ENCODE measurements around the gene PTPRT.
"Not testable (repeated sequence)": the region's sequence is repeated elsewhere in the genome, so short reads cannot be mapped to it uniquely, and the experiment has no call there.

The PTPRT gene

DNA sequence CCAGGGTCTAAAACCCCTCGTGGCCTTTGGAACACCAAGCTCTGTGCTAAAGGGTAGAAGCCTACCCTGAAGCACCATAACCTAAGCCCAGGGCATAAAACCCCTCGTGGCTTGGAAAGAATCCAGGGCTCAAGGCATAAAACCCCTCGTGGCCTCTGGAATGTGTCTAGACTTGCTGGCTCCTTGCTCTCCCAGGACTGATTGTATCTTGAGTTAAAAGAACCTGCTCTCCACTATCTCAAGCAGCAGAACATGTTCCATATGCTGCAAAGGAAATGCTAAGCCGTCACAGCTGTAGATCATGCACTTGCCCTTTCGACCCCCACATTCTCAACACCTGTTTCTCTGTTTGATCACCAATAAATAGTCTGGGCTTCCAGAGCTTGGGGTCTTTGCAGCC, 288.9 kb downstream of the PTPRT start:
- not testable (repeated sequence) for DNase-seq

DNA sequence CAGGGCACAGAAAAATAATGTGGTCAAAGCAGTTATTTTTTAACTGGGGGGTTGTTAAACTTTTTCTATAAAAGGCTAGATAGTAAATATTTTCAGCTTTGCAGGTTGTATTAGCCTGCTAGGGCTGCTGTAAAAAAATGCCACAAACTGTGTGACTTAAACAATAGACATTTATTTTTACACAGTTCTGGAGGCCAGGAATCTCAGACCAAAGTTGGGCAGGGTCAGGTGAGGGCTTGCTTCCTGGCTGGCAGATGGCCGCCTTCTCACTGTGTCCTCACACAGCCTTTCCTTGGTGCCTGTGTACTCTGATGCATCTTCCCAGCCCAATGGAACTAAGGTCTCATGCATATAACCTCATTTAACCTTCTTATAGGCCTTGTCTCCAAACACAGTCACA, 294.7 kb downstream of the PTPRT start:
- no peak for DNase-seq

DNA sequence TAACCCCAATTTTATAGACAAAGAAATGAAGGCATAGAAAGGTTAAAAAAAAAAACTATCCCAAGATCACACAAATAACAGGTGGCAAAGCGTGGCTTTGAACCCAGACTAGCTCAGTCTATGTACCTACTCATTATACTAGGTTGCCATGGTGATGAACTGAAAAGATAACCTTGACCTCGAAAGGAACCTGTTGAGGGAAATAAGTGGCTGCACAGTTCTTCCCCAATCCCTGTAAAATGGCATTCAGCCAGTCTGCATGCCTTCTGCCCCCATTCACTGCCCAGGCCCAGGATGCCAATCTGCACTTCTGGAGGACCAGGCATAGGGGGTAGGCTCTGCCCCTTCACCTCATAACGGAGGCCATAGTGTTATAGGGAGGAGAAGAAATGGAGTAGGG, 295.2 kb downstream of the PTPRT start:
- no peak for DNase-seq

DNA sequence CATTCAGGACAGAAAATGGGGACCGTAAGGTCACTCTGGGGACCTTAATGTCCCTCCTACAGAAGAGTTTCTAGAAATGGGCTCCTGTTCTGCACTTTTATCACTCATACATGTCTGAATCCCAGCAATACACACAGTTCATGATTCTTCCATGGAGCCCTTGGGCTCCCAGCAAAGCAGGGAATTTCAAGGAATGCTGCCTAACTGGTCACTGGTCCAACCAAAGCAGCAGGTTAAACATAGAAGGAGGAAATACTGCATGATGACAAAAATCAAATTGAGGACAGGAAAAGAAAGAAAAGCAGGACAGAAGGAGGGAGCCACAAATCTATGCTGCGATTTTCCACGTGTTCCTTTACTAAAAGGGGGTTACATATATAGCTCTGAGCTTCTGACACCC, 300.2 kb downstream of the PTPRT start:
- DNase-seq: no peak

DNA sequence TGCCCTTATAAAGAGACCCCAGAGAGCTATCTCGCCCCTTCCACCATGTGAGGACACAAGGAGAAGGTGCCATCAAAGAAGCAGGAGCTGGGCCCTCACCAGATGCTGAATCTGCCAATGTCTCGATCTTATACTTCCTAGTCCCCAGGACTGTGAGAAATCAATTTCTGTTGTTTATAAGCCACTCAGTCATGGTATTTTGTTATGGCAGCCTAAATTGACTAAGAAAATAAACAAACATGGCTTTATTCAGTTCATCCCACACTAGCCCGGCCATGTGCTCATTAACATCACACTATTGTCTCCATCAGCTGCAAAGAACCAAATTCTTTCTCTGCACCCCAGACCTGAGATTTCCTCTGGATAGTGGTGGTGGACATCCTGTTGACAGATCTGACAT, 302.4 kb downstream of the PTPRT start:
- no peak for DNase-seq

DNA sequence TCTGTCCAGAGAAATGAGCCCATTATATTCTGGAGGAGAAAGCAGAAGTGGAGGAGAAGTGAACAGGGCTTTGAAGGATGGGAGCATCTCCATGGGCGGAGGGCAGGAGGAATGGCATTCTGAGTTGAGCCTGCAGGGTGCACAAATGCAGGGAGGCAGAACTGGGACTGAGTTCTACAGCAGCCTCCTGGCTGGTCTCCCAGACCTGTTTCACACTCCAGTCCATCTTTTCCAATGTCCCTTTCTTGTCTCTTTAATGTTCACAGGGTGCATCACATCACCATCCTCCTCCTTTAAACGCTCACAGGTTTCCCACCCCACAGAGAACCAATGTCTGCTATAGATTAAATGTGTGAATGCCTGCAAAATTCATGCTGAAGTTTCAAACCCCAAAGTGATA, 302.9 kb downstream of the PTPRT start:
- no peak for DNase-seq

DNA sequence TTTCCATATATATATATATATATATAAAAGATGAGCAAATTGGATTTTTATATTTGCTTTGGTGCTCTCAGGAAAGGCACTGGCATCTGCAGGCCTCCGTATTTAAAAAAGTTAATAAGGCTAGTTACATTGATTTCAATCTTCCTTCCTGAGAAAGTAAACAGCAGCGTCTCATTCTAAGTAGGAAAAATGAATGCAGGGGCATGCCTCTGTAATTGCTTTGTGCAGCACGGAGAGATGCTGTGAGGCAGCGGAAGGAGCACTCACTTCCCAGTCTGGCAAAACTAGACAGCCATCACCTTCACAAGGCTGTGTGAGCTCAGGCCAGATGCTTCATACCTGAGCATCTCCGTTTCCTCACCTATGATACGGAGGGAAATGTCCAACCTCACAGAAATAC, 303.7 kb downstream of the PTPRT start:
- DNase-seq: no peak

DNA sequence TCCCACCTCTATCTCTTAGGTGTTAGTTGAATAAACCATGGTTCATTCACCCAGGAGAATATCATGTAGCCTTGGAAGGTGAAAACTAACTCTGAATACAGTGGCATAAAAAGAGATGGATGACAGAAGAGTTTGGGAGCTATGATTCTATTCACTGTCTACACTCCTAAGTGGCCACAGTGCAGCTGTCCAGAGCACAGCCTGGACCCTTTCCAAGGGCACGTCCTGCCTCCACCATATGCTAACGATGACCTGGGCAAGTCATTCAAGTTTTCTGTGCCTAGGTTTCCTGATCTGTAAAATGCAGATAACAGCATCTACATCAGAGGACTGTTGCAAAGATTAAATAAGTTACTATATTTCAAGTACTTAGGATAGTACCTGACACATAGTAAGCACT, 314.1 kb downstream of the PTPRT start:
- DNase-seq: no peak

DNA sequence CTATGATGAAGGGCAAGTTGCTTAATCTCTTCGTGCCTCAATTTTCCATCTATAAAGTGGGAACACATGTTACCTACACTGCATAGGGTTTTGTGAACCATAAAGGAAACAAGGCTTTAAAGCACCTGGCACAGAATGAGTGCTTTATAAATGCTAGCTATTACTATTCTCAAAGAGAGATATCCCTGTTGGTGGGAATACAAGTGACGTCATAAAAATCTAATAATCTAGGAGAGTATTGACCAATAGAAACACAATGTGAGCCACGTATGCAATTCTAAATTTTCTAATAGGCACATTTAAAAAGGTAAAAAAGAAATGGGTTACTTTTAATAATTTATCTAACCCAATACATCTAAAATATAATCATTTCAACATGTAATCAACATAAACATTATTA, 316.4 kb downstream of the PTPRT start:
- DNase-seq: no peak

DNA sequence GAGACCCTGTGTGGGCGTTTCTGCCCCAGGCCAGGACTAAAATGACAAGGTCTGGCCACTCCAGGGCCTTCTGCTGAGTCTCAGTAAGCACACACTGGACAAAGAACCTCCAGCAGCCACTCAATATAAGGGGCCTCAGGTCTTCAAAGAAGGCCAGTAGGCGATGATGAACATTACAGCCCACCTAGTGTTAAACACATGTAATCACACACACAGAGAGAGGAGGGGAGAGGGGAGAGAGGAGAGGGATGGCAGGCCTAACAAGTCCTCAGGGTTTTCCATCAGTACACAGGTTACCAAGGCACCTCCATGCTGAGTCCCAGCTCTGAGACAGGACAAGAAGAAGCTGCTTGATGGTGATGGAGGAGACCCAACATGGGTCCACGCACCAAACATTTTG, 325.6 kb downstream of the PTPRT start:
- DNase-seq: no peak

DNA sequence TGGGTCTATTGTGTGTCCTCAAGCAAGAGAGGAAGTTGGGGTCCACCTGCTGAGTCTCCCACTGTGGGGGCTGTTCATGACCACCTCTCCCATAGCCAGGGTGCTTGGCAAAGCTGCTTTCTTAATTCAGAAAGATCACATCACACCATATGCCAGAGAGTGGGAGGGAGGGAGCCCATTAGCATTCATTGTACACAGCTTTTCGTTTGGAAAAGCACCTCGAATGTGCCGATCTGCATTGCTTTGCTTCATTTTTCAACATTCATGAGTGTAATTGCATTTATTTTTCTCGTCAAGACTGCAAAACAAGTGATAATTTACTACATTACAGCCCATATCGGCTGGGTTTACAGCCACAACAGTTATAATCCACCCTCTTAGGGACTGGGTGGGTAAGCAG, 327.3 kb downstream of the PTPRT start:
- peak; percentile 32 for DNase-seq

DNA sequence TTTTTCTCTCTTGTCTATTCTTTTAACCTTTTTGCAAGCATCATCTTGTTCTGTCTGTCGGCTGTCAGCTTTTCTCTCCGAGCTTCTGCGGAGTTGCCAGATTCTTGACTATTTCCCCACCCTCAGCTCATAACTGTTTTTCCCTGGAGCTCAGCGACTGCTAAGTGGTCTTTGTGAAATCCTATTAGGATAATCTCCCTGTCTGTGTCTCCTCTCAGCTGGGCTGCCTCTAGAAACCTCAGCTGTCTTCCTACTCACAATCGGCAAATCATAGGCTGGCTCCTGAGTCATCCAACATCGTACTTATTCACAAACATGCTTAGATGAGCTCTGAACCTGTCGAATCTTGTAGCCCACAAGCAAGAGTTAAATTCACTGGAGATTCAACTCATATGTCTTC, 332.3 kb downstream of the PTPRT start:
- peak; percentile 90 for DNase-seq

DNA sequence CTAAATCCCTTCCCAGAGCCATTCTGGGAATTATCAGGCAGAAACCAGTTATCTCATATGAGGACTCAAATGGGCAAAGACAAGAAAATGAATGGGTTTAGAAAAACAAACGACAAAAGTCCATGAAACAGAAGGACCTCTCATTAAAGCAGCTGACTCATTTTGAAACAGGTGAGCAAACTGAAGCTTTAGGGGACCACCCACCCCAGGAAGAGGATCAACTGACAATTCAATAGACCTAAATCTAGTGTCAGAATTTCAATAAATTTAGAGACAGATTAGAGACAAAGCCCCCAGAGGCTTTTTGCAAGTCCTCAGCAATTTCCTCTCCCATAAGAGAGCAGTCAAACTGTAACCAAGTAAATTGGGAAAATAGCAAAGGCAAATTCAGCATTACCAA, 333.8 kb downstream of the PTPRT start:
- DNase-seq: no peak

DNA sequence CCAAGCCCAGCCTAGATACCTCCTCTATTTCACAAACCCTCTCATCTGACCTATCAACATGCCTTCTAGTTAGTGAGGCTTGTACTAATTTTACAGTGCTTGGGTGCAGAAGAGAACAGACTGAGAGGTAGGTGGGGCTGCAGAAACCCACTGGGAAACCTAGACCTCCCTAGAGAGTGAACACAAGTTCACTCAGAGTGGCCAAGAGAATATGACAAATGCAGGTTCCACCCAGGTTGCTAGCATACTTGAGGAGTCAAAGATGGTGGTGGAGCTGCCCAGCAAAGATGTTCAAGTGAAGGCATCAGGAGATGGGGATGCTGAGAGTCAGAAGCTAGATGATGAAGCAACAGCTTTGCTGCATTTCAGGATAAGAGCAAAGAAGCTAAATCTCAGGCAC, 337.0 kb downstream of the PTPRT start:
- DNase-seq: no peak

DNA sequence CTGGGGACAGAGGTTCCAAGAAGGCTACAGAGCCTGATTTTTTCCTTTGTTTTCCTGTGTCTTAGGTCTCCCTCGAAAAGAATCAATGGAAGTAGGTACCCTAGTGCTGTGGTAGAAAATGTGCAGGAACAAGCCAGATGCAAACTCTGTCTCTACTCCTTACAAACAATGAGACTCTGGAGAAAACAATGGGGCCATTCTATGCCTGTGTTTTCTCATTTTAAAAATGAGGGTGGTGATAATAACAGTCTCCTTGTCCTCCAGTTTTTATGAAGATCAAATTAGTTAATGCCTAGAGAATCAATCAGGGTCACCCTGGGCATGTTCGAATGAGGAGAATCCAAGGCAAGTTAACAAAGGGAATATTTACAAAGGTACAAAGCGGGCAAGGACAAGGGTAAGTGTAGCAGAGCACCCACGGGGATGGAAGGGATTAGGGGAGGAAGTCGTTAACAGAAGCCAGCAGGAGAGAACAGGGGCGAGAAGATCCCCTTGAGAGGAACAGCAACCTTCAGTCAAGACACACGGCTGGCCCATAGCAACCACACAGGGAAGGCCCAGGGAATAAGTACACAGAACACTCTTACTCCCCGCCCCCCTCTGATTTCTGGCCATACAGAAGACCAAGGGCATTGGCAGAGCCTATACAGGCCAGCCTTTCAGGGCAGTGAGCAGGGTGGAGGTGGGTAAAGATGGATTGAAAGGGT, 342.8 kb downstream of the PTPRT start:
- no peak for DNase-seq

DNA sequence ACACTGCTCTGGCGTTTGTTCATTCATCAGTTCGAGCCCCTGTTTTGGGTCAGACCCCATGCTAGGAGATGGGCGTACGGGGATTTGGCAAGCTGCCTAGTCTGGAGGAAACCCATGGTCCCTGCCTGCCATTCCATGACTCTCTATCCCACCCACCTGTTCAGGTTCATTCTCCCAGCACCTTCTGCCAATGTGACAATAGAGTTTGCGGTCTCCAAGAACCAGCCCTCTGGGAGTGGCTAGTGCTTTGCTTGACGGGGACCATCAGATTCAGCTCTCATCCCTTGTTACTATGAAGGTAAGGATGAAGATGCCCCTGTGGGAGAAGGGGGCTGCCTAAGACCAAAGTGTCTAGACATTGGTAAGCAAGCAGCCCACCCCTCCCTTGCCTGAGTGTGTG, 345.0 kb downstream of the PTPRT start:
- no peak for DNase-seq

DNA sequence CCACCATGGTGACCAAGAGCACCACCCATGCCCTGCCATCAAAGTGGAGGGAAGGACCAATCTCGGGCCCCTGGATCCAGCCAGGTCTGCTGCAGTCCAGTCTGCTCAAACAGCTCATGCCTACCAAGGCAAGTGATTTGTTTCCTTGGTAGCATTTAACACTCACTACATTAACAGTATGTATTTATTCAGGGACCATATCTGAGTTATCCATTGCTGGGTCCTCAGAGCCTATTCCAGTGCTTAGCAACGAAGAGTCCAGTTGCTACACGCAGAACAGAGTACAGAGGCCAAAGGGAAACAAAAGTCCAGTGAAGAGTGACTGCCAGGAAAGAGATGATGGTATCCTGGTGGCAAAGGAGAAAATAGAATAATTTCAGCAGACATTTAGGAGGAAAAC, 352.2 kb downstream of the PTPRT start:
- no peak for DNase-seq

DNA sequence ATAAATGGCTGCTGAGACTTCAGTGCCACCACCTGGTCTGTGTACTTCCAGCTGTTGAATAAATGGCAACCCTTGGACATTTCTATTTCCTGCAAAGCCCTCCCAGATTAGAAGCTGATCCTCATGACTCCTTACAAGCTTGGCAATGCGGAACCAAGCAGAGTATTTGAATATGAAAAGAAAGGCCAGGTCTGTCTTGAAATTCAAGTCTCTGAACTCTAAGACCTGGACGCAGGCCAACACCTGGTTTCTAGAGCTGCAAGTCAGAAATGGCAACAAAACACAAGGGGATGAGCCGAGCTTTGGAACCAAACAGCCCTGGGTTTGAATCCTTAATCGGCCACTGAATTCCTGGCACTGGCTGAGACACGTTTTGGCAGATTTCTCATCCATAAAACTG, 353.4 kb downstream of the PTPRT start:
- no peak for DNase-seq

DNA sequence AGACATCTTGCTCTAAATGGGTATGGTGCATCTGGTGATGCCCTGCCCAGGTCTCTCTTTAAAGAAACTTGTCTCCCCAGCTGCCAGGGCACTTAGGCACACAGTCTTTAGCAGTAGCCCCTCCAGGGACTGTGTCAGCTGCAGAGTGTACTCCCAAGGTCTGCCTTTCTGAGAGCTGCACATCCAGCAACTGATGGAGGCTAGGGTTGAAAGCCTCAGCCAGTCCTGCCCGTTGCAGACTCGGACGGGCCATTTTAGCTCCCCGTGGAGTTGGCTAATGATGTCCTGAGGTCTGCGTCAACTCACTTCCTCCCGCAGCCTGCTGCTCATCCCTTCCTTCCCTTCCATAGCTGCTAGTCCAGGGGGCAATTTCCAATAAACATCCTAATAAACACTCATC, 381.8 kb downstream of the PTPRT start:
- DNase-seq: no peak

DNA sequence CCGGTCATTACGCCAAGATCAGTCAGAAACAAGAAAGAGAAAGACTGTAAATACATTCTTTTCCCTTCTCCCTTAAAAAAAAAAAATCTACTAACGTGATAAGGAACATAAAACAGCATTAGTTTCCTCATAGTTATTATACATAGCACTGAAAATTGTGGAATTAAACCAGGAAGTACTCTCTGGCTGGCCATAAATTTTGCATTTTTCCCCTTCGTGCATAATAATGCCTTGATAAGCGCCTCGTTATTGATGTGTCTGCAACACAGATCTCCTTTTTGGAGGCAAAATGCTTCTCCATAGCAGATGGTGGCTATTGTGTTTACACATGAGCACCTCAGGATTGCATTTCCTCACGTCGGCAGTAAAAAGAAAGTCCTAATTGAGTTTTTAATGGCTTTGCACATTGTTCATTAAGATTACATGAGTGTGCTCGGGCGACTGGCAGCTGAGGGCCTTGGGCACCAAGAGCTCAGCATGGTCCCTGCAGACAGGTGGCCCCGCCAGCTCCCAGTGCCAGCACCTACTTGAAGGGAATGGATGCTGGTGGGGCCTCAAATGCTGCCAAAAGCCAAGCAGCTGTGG, 394.5 kb downstream of the PTPRT start:
- peak; percentile 96 for DNase-seq

DNA sequence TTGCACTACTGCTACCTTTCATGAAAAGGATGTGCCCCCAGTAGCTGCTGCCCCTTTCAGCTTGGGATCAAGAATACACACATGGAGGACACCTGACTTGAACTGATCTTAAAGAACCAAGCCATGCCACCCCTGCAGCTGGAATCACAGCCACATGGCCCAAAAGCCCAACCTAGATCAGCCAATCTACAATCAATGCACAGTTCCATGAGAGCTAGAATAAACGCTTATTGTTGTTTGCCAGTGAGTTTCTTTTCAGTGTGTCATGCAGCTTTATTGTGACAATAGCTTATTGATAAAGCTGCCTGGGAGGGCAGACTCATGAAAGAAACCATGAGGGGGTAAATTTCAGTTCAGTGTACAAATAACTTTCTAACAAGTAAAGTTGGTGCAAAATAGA, 397.7 kb downstream of the PTPRT start:
- no peak for DNase-seq

DNA sequence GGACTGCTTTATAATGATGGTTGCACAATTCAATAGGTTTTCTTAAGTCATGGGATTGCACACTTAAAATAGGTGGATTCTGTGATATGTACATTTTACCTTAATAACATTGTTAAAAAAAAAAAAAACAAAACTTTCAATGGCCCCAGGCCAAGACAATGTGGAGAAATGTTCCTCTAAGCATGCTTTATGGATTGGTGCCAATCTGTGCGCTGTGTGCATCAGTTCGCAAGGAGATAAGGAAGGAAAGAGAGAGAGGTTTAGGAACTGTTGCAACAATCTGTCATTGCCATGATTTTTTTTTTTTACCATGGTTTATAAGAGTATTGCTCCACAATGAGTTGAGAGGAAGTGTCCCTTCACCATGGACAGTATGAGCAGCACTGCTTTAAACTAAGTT, 399.6 kb downstream of the PTPRT start:
- DNase-seq: no peak

DNA sequence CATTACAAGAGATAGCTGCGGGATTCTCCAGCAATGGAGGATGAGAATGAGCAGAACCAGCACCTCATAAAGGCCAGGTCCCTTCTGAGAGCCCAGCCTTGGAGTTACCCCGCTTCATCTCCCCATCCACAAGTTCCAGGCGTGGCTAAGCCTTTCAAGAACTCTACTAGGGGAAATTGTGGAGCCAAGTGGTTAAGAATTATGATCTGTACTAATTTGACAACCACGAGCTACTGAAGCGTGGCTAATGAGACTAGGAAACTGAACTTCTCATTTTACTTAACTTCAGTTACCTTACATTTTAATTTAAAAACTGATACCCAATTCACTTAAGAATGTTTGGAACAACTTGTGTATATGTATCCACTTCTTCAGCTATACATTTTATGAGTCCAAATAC, 401.0 kb downstream of the PTPRT start:
- DNase-seq: no peak

DNA sequence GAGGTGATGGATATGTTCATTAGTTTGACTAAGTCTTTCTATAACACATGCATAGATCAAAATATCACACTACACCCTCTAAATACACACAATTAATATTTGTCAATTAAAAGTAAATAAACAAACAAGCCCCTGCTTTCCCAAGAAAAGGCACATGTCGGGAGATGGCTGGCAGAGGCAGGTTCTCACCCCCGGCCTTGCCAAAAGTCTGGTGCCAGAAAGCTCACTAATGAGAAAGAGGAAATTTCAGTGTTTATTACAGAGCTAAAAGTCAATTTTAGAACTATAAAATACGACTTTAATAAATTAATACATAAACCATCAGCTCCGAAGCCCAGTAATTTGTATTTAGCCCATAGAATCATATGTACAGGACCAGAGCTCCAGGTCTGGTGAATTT, 404.7 kb downstream of the PTPRT start:
- DNase-seq: no peak

DNA sequence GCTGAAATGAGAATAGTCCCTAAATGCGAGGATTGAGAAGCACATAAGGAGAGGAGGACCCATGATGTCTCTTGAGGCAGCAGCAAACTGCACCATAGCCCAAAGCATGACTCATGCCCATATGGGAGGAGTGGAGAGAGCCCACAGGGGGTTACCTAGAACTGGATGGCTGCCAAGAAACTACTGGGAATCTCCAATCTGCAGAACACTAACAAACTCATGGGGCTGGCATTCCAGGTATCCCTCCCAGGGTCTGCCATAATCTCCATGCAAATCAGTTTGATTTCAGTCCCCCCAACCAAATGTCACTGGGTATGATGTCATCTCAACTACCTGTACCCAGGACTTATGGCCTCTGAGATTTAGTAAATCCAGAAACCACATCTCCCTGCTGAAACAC, 410.5 kb downstream of the PTPRT start:
- no peak for DNase-seq
